Measurements from ENCODE around the gene SMCO3. TPM values are rescaled to one million over a fixed set of nuclear protein-coding genes. Genes with fewer than 3 reads are reported as not detected.

Gene SMCO3
- total RNA-seq, 4 donors from 2014 or later: not detected

GRCh38 chr12:14773685-14774073 lies 40.3 kb downstream of the SMCO3 start:
- TF ChIP-seq EP300 (IDR thresholded peaks at IDR 0.05) (no peak), POLR2AphosphoS5 (IDR thresholded peaks at IDR 0.05) (no peak), POLR2A (IDR thresholded peaks at IDR 0.05) (no peak), CTCF (IDR thresholded peaks at IDR 0.05) (no peak)
- no peaks in the 10 kb centered on the region for H3K36me3 ChIP-seq
- no peaks in the 10 kb centered on the region for H3K27me3 ChIP-seq
- no peaks in the 10 kb centered on the region for H3K9me3 ChIP-seq
- WGBS: 12% methylated on average over 16 of the region's 16 CpGs
- peak overlapping the region; percentile 99 for H3K27ac ChIP-seq
- DNase-seq (ENCODE audit: low spot score in 2 of 2): peak in 1 of 2 donors; percentile 72
- H3K4me1 ChIP-seq: peaks cover 39% of the 10 kb centered on the region
- H3K4me3 ChIP-seq: peak overlapping the region; percentile 90

GRCh38 chr12:14772946-14773345 lies 41.0 kb downstream of the SMCO3 start:
- Histone ChIP-seq H3K36me3 (no peaks in the 10 kb centered on the region), H3K4me3 (no peak overlapping the region), H3K4me1 (peaks cover 47% of the 10 kb centered on the region), H3K27me3 (no peaks in the 10 kb centered on the region), H3K9me3 (no peaks in the 10 kb centered on the region), H3K27ac (no peak overlapping the region)
- no peak for TF ChIP-seq EP300 (IDR thresholded peaks at IDR 0.05)
- no peak for TF ChIP-seq POLR2AphosphoS5 (IDR thresholded peaks at IDR 0.05)
- TF ChIP-seq CTCF (IDR thresholded peaks at IDR 0.05): no peak
- TF ChIP-seq POLR2A (IDR thresholded peaks at IDR 0.05): no peak
- no peak for DNase-seq (ENCODE audit: low spot score in 2 of 2)
- 94% methylated on average over 5 of the region's 5 CpGs for WGBS

GRCh38 chr12:14771651-14772137 lies 42.3 kb downstream of the SMCO3 start:
- no peak for DNase-seq (ENCODE audit: low spot score in 2 of 2)
- Histone ChIP-seq H3K27ac (peak overlapping the region; percentile 97), H3K36me3 (no peaks in the 10 kb centered on the region), H3K4me1 (peaks cover 47% of the 10 kb centered on the region), H3K4me3 (peak overlapping the region; percentile 86), H3K27me3 (no peaks in the 10 kb centered on the region), H3K9me3 (no peaks in the 10 kb centered on the region)
- TF ChIP-seq EP300 (IDR thresholded peaks at IDR 0.05): no peak
- TF ChIP-seq POLR2AphosphoS5 (IDR thresholded peaks at IDR 0.05): no peak
- no peak for TF ChIP-seq POLR2A (IDR thresholded peaks at IDR 0.05)
- TF ChIP-seq CTCF (IDR thresholded peaks at IDR 0.05): no peak
- WGBS: 23% methylated on average over 6 of the region's 6 CpGs

GRCh38 chr12:14770496-14771461 lies 43.2 kb downstream of the SMCO3 start:
- H3K4me3 ChIP-seq: peak overlapping the region; percentile 86
- H3K27ac ChIP-seq: peak overlapping the region; percentile 97
- no peaks in the 10 kb centered on the region for H3K36me3 ChIP-seq
- H3K9me3 ChIP-seq: no peaks in the 10 kb centered on the region
- DNase-seq (ENCODE audit: low spot score in 2 of 2): peak; percentile 96 to 97
- H3K4me1 ChIP-seq: peaks cover 38% of the 10 kb centered on the region
- H3K27me3 ChIP-seq: no peaks in the 10 kb centered on the region
- 0% methylated on average over 27 of the region's 56 CpGs for WGBS
- TF ChIP-seq POLR2A (IDR thresholded peaks at IDR 0.05) (peak; percentile 86 to 93), POLR2AphosphoS5 (IDR thresholded peaks at IDR 0.05) (peak; percentile 86 to 96 (median 96)), CTCF (IDR thresholded peaks at IDR 0.05) (no peak), EP300 (IDR thresholded peaks at IDR 0.05) (no peak)

- under 1% methylated on average over 26 of the region's 38 CpGs for WGBS
- Histone ChIP-seq H3K36me3 (no peaks in the 10 kb centered on the region), H3K27me3 (no peaks in the 10 kb centered on the region), H3K4me1 (peaks cover 37% of the 10 kb centered on the region), H3K9me3 (no peaks in the 10 kb centered on the region), H3K27ac (peak overlapping the region; percentile 97), H3K4me3 (peak overlapping the region; percentile 86)
- peak; percentile 88 to 90 for DNase-seq (ENCODE audit: low spot score in 2 of 2)
- TF ChIP-seq EP300 (IDR thresholded peaks at IDR 0.05) (no peak), POLR2AphosphoS5 (IDR thresholded peaks at IDR 0.05) (peak; percentile 26 to 66 (median 59)), CTCF (IDR thresholded peaks at IDR 0.05) (peak; percentile 80 to 81), POLR2A (IDR thresholded peaks at IDR 0.05) (peak in 1 of 2 donors; percentile 47)
Measured at GRCh38 chr12:14769969-14770495, 44.0 kb downstream of the SMCO3 start.
